Brain pericyte (primary cell): ENCODE measurements around the gene NECTIN2.

ENCODE experiments used
- DNase-seq: peaks from one replicate; pipeline ENCODE4 v3.0.0-alpha.2; 2012; ENCODE audit warnings: low read depth, low spot score

Gene NECTIN2

GRCh38 chr19:44845612-44846454 is at the start of gene NECTIN2:
Gene NECTIN2, plus strand, starts transcription at chr19:44846297. Its CDS starts 229 bp downstream, at chr19:44846526.
- DNase-seq: peak; percentile 96

- no peak for DNase-seq
Measured at GRCh38 chr19:44796701-44797115, 49.4 kb upstream of the NECTIN2 start.

- no peak for DNase-seq
Measured at GRCh38 chr19:44799627-44800346, 46.3 kb upstream of the NECTIN2 start.

- DNase-seq: peak; percentile 31
Measured at GRCh38 chr19:44800461-44800860, 45.6 kb upstream of the NECTIN2 start.

GRCh38 chr19:44803442-44804428 is 42.4 kb upstream of the NECTIN2 start:
- no peak for DNase-seq

- no peak for DNase-seq
Measured at GRCh38 chr19:44806291-44806690, 39.8 kb upstream of the NECTIN2 start.

GRCh38 chr19:44807162-44807561 is 38.9 kb upstream of the NECTIN2 start:
- DNase-seq: no peak

- no peak for DNase-seq
Measured at GRCh38 chr19:44807652-44808462, 38.2 kb upstream of the NECTIN2 start.

- DNase-seq: no peak
Measured at GRCh38 chr19:44808463-44809371, 37.4 kb upstream of the NECTIN2 start, which contains the start of gene BCAM. Gene BCAM, plus strand, starts transcription at chr19:44809103. Its CDS starts 22 bp downstream, at chr19:44809125.

- no peak for DNase-seq
Measured at GRCh38 chr19:44809577-44810233, 36.4 kb upstream of the NECTIN2 start.

GRCh38 chr19:44810234-44811121 is 35.6 kb upstream of the NECTIN2 start:
- no peak for DNase-seq

- no peak for DNase-seq
Measured at GRCh38 chr19:44811122-44811419, 35.0 kb upstream of the NECTIN2 start.

- no peak for DNase-seq
Measured at GRCh38 chr19:44812142-44812718, 33.9 kb upstream of the NECTIN2 start.

- DNase-seq: no peak
Measured at GRCh38 chr19:44813070-44813840, 32.8 kb upstream of the NECTIN2 start.

- no peak for DNase-seq
Measured at GRCh38 chr19:44813841-44814470, 32.1 kb upstream of the NECTIN2 start.

GRCh38 chr19:44814517-44814916 is 31.6 kb upstream of the NECTIN2 start:
- no peak for DNase-seq

GRCh38 chr19:44816301-44816700 is 29.8 kb upstream of the NECTIN2 start:
- DNase-seq: no peak
